Hindlimb muscle (tissue), 1 donor: ENCODE measurements around the gene OPCML. TPM values are rescaled to one million over a fixed set of nuclear protein-coding genes. Genes with fewer than 3 reads are reported as not detected.

Experiments used
- DNase-seq: peaks from one replicate; pipeline ENCODE4 v3.0.0-alpha.2; 2013
- polyA plus RNA-seq: library from polyadenylated mRNA; unstranded; fragments of 120-200 nt; gene quantifications from one replicate; pipeline ENCODE4 v1.2.1, GENCODE V29; 2013; ENCODE audit not compliant: insufficient read length

OPCML gene
- polyA plus RNA-seq, 1 donor = 1.1 TPM

DNA sequence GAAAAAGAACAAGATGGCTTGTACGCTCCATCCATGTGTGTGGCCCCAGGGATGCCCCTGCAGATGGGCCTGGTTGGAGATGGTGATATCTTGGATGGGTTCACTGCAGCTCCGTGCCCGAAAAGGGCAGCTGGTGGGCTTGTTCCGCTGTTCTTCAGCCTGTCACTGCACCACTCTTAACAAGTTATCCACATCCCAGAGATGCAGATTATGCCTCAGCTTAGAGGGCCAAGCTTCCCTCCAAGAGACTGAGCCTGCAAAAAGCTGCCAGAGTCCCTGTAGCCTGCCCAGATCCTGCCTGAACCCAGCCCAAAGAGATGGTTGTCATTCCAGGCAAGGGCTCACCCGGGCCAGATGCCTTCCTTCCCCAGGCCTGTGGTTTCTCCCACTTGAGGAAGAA is 308.0 kb downstream of the OPCML start:
- no peak for DNase-seq

DNA sequence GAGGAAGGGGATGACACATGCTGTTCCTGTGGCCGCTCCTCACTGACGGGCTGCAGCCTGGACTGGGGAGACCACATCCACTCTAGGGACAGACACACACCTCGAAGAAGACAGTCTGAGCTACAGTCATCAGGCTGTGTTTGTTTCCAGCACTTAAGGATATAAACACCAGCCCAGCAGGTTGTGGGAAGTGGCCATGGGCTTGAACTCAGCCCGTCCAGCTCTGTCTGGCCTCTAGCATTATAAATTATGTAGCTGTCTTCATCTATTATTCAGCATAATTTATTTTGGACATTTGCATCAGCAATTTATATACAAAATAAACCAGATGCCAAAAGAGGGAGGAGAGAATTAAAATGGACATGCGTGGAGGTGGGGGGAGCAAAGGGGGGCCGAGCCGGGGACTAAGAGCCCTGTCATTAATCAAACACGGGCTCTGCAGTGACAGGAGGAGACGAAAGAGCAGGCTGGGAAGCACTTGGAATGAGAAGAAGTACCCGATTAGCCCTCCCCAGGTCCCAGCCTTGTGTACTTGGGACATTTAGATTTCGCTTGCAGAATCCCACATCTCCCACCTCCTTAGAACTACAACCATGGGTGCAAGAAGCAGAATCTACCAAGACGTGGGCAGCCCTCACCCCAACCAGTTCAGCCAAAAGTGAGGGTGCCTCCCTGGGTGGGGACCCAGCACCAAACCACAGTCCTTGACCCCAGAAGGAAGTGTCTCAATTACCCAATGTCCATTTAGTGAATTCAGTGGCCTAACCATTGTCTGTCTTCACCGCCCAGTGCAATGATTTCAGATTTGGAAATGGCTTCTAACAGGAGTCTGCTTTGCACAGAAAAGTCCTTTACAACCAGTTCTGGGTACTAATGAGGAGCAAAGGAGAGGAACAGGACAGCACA is 309.6 kb downstream of the OPCML start:
- DNase-seq = no peak

DNA sequence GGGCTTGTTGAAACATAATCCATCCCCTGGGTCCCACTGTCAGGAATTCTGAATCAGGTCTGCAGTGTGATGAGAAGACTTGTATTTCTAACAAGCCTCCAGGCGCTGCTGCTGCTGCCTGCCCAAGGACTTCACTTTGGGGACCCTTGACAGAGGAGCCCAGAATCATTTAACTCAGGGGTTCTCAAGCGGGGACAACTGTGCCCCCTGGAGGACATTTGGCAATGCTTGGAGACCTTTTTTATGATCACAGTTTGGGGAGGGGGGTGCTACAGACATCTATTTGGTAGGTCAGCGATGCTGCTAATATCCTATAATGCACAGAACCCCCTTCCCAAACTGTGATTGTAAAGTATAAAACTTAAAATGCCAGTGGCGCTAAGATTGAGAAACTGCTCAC is 312.8 kb downstream of the OPCML start:
- no peak for DNase-seq

- DNase-seq = no peak
Measured at GRCh38 chr11:133216813-133217212, 315.5 kb downstream of the OPCML start.

DNA sequence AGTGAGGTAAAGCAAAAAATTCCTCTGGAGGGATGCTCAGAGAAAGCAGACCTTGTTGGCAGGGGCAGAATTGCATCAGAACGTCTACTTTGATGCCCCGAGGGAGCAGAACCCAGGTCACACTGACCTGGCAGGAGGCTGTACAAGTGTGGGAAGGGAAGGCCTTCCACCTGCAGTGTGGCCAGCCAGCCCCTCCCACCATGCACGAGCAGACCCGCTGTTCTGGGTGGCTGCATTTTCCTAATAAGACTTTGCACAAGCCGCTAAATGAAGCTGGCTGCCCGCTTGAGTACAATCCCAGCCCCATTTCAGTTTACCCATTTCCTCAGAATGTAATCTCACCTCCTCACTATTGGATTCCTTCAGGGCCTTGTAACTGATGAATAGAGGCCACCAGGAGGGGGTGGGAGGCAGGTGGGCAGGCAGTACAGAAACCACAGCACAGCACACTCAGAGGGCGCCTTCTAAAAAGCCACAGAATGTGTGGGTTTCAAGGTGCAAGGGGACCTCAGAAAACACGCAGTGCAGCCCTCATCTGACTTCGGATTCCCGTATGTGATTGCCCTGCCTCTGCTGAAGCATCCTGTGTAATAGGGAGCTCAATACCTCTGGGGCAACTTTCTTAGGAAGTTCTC is 316.6 kb downstream of the OPCML start:
- no peak for DNase-seq

GRCh38 chr11:133214646-133215045 is 317.7 kb downstream of the OPCML start:
- no peak for DNase-seq

DNA sequence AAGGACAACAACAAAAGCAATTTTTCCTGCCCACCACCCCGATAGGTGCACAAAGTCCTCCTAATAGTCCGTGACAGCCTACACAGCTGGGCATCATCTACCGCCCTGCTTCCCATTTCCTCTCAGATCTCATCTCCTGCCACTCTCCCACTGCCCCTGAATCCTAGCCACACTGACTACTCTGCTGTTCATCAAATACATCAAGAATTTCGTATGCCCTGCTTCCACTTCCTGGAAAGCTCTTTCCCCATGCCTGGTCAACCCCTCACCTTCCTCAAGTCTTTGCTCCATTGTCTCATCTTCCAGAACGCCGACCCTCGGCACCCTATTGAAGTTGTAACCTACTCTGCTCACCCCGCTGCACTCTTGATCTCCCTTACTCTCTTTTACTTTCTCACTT is 320.1 kb downstream of the OPCML start:
- no peak for DNase-seq

- no peak for DNase-seq
Measured at GRCh38 chr11:133207995-133208394, 324.3 kb downstream of the OPCML start.

- DNase-seq = no peak
Measured at GRCh38 chr11:133206313-133207005, 325.8 kb downstream of the OPCML start.

DNA sequence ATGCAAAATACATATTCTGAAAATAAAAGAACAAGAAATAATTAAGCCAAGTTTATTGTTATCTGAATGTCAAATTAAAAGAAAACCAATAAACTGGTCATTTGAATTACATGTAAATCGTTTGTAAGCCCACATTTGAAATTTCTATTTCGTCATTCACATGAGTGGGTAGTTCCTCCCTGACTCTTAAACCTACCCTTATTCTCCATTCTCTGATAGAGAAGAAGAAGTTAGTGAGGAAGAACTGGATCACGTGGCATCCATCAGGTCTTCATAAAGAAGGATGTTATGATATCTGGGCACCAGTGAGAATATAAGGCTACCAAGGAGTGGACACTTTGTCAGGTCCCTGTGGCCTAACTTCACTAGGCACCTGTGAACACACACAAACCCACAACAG is 328.1 kb downstream of the OPCML start:
- DNase-seq = no peak

DNA sequence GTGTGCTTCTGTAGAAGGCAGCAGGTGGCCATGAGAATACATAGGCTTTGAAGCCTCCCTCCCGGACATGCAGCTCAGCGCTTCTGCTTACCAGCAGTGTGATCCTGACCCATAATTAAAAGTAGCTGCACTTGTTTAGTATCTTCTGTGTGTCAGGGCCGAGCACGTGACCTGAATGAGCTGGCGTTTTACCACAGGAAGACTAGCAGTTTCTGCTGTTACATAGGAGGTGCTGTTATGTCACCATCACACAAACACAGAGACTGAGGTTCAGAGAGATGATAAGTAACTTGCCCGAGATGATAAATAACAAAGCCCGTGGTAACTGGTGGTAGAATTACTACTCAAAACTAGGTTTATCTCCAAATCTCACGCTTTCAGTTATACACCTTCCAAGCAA is 329.5 kb downstream of the OPCML start:
- no peak for DNase-seq

DNA sequence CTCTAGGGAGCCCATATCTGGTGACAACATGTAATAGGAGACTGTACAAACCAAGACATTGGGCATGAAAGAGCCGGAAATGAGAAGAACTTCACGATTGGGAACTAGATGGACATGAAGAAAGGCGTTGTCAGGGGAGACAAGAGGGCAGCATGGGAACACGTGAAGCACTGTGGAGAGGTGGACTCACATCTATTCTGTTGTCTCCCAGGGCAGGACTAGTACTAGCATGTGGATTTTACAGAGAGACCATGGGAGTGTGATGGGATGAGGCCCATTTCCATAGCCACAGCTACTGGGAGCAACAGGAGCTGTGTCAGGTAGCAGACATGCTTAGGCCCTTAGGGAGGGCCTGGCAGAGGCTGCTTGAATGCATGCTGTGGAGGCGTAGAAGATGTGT is 333.9 kb downstream of the OPCML start:
- DNase-seq = no peak

DNA sequence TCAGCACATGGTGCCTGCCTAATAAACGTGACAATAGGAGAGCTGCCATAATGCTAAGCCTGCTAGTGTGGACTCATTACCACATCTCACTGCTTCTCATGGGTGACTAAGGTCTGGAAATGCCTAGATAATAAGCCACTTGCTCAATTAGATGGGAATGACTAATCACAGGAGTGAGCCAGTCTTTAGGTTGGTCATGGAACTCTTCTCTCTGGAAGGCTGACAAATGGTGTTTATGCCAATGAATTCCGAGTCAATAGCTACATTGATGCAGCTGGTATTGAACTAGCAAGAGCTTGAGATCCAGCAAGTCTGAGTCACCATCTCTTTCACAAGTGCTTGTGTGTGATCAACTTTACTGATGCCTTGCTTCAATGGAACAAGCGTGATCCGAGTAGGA is 334.9 kb downstream of the OPCML start:
- no peak for DNase-seq

DNA sequence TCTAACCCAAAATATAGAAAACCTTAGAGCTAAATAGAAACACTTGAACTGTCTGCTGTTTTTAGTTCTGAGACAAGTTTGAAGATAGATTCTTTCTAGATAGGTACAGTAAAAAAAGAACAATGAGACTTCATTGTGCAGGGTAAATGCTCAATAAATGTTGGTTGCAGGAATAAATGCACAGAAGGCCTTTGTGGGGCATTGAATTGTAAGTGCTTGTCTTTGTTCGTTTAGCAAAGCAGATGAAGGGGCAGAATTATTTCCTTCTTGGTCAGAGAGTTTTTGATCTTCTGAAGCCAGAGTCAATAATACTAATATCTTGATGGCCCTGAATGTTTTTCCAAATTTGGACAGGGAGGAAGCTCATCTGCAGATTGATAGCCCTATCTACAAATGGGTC is 340.4 kb downstream of the OPCML start:
- no peak for DNase-seq

DNA sequence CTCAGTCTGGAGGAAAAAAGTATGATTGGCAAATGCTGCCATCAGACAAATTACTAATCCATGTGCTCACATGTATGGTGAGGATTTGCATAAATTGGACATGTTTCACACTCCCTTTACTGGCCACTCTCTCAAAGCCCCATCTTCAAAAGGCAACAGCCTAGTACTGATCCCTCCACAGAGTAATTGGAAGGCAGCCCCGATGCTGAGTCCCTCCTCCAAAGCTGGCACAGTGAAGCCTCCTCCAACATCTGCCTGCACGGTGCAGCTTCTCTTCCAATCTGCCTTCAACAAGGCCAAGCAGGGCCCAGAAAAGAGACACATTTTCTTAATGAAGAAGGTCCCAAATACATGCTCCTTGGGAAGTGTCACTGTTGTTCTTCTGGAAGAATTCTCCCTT is 350.6 kb downstream of the OPCML start:
- DNase-seq = no peak

DNA sequence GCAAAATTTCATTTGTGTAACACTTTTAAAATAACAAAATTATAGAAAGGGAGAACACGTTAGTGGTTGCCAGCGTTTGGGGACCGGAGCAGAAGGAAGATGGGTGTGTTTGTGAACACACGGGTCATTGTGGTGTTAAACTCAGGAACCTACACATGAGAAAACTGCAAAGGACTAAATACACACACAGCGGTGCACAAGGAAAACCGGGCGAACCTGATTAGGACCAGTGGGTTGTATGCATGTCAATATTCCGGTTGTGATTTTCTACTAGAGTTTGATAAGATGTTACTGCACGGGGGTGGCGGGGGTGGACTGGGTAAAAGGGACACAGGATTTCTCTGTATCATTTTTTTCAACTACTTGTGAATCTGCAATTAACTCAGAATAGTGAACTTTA is 351.2 kb downstream of the OPCML start:
- no peak for DNase-seq

DNA sequence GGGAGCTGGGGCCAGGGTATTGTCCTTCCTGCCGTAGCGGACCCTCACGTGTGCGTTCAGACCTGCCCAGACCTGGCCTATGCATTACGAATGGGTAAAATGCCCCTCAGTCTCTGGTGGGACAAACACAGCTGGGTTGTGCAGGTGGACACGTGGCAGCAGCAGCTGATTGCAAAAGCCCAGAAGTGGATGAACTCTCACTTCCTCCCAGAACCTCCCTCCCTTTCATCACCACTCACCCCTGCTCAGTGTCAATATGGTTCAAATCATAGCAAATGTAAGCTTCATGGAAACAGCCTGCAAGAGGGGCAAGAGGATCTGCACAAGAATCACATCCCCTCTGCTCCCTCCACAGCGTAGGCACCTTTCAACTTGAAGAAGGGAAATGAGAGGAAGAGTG is 352.1 kb downstream of the OPCML start:
- no peak for DNase-seq

GRCh38 chr11:133176748-133177147 is 355.6 kb downstream of the OPCML start:
- DNase-seq = no peak

DNA sequence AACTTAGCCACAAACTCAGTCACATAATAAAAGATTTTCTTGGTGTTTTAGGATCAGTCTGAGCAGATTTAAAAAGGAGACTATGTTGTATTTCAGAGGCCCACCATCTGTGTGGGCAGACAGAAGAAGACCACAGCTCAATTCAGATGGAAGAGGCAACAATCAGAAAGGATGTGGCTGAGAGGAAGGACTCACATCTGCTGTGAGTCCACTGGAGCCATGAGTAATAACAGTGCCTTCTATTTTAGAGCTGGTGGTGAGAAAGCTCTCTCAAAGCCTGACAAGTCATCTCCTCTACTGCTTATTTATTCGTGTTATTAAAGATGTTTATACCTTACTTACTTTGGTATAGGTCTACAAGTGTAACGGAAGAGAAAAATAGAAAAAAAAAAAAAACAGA is 357.2 kb downstream of the OPCML start:
- DNase-seq = no peak

DNA sequence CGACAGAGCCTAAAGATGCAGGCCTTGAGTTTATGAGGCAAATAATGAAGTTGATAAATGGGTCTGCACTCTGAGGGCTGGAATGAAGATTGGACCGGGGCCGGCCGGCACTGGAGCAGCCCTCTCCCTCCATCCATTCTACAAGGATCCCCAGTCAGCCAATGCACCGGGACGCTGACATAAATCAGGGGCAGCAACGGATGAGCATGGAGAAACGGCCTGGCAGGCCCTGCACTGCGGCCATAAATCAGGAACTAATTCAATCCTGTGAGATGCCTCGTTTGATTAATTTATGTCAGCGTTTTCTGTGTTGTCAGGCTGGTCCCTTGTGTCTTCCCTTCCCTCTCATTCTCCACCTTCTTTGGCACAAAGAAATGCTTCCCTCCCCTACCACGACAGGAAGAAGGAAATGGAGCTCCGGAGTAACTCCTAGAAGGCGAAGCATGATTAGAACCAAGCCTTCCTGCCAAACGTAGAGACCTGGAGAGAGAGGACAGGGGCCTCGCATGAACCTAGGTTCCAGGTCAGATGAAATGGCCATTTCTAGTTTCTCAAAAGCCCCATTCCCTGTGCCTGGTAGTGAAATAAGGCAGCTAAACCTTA is 358.4 kb downstream of the OPCML start:
- no peak for DNase-seq

DNA sequence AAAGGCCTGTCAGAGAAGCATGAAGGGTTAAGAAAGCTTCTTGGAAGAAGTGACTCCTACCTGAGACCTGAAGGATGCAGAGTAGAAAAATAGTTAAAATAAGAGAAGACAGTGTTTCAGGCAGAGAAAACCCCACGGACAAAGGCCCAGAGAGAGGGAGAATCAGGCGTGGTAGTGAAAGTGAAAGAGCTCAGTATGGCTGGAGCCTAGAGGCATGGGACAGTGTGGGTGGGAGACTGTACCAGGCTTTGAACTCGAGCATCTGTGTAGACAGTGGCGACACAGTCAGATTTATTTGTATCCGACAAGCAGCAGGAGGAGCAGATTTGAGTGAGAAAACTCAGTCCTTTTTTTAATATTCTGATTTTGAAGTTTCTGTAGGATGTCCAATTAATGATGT is 360.0 kb downstream of the OPCML start:
- no peak for DNase-seq

DNA sequence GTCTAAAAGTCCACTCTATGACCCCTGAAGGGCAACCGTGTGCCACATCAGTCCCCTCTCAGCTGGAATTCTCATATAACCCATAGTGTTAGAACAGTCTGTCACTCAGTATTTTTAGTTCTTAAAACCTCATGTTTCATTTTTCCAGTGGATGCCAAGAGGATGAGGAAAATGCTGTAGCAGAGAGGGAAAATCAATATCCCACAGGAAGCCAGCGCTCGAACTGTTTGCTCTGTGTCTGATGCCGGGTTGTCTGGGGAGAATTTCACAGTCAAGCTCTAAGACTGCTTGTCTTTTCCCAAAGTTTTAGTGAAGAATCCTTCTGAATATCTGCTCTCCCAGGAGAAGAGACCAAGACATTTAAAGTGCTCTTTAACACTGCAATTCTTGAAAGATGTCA is 360.9 kb downstream of the OPCML start:
- no peak for DNase-seq

- no peak for DNase-seq
Measured at GRCh38 chr11:133168016-133168415, 364.3 kb downstream of the OPCML start.
